CD4-positive, alpha-beta T cell treated with Interleukin-15 for 1 hour (primary cell): Measurements from ENCODE around the gene PDK2.

ENCODE experiments used
- DNase-seq: peaks from one replicate; pipeline ENCODE4 v3.0.0-alpha.2; 2020

PDK2 gene

GRCh38 chr17:50102164-50102991 is 7.2 kb downstream of the PDK2 start:
- no peak for DNase-seq

DNA sequence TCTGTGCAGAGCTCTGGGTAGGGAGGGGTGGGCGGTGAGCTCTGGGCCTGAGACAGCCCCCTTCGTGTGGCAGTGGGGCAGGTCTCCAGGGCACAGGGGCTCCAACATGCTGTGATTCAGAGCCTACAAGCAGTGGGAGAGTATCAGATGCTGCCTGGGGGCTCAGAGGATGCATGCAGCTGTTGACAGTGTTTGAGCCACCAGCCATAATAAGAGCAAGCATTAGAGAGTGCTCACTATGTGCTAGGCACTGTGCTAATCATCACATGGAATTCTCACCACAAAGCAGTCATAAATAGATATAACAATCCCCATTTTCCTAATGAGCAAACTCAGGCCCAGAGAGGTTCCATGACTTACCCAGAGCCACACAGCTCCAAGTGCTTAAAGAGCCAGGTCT is 8.1 kb downstream of the PDK2 start:
- DNase-seq: no peak

GRCh38 chr17:50103941-50104340 is 8.8 kb downstream of the PDK2 start:
- no peak for DNase-seq

GRCh38 chr17:50105811-50106210 is 10.7 kb downstream of the PDK2 start:
- DNase-seq: no peak

GRCh38 chr17:50106393-50107131 is 11.4 kb downstream of the PDK2 start:
- no peak for DNase-seq

DNA sequence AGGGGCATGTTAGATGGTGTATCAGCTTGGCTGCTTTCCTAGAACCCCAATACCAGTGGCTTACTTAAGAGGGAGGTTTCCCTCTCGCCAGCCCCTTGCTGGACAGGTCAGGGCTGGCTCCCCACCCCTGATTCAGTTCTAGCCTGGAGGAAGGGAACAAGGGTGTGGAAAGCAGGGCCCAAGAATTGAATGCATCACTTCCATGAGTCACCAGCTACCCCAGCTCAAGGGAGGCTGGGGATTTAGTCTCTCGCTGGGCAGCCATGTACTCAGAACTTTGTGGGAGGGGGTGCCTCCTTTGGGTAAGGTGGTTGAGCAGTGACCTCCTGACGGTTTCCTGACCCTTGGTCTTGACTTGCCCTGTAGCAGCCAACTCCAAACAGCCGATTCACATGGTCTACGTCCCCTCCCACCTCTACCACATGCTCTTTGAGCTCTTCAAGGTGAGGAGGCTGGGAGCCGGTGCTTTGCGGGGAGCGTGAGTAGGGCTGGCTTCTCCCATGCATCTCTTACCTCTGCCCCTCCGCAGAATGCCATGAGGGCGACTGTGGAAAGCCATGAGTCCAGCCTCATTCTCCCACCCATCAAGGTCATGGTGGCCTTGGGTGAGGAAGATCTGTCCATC is 12.8 kb downstream of the PDK2 start:
- no peak for DNase-seq

GRCh38 chr17:50108556-50108955 is 13.4 kb downstream of the PDK2 start:
- no peak for DNase-seq

GRCh38 chr17:50109207-50109606 is 14.1 kb downstream of the PDK2 start:
- DNase-seq: no peak

DNA sequence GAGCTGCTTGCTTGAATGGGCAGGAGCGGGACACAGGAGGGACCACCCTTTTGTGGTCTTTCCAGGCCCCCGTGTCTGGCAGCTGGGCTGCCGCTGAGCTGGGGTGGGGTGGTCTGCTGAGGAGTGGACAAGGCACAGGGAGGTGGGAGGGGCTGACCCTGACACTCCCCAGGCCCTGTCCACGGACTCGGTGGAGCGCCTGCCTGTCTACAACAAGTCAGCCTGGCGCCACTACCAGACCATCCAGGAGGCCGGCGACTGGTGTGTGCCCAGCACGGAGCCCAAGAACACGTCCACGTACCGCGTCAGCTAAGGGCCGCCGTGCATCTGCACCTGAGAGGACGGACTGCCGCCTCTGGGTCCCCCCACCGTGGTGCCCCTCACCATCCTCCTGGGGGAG is 14.6 kb downstream of the PDK2 start:
- no peak for DNase-seq

DNA sequence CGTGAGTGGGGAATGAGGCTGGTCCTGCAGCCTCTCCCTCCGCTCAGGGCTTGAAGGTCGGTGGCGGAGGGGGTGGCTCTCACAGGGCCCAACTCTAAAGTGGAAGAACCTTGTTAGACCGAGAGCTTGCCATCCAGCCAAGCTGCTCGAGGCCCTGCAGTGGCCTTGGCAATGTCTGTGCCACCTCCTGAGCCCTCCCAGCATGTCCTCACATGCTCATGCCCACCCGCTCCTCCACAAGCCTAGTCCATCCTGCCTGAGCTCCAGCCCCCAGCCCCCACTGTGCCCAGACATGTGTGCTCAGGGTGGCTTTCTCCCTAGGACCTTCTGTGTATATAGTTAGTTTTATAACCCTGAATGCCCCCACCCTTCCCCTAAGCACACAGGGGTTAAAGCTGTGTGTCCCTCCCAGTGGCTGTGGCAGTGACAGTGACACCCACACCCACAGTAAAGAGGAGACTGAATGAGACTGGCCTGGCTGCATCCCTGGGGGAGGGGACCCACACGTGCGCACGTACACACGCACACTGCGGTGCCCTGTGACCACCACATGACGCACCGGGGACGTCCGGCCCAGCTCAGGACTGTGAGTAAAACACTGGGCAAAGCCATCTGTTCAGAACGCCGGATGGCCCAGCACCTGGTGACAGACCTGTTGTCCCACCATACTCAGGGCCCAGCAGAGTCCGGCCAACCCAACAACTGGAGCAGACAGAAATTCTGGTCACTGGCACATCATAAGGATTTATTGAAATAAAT is 15.6 kb downstream of the PDK2 start:
- no peak for DNase-seq

DNA sequence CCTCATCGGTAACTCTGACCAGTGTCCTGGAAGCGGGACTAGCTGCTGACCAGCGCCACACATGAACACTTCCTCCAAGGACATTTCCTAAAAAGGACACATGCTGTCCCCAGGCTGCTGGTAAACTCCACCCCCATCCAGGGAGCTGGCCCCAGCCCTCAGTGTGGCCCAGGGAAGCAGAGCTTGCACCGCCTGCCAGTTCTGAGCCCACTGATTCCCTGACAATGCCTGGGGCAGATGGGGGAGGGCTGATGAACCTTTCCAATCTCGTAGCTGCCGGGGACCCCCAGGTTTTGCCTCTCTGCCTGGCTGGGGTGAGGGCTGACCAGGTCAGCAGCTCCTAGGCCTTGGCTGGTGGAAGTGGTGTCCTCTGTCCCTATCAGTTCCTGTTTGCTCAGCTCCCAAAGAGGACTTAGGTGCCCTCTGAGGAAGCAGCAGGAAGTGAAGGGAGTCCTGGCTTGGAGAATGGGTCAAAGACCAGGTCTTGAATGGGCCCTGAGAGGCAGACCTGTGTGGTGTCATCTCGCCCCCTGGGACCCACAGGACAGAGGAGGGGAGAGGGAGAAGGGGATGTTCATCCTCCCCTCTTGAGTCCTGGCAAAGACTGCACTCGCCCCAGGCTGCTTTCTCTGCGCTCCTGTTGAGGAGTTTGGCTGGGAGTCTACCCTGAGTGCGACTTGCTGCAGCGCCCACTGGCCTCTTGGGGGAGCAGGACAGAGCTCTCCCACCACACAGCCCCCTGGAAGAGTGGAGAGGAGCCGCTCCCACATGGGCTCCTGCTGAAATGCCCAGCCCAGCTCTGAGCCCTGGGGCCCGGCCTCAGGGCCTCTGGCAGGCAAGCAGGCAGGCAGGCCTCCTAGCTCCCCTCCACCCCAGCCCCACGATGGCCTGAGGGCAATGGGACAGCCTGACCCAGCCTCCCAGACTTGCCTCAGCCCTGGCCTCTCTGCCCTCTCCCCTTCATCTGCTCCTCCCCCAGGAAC is 16.8 kb downstream of the PDK2 start:
- no peak for DNase-seq

DNA sequence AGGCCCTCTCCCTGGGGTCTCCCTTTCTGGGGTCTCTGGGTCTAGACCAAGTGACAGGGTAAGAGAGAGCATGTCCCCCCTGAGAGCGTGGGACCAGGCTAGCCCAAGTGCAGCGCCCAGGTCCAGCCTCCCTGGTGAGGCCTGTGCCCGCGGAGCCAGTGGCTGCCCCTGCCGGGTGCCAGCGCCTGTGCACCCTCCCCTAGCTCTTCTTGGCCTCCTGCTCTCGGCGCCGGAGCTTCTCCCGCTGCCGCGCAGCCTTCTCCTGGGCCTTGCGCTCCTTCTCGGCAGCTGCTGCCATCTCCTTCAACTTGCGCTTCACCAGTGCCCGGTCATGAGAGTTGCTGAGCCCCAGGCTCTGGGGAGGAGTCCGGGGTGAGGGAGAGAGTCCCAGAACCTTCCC is 17.5 kb downstream of the PDK2 start:
- DNase-seq: no peak

DNA sequence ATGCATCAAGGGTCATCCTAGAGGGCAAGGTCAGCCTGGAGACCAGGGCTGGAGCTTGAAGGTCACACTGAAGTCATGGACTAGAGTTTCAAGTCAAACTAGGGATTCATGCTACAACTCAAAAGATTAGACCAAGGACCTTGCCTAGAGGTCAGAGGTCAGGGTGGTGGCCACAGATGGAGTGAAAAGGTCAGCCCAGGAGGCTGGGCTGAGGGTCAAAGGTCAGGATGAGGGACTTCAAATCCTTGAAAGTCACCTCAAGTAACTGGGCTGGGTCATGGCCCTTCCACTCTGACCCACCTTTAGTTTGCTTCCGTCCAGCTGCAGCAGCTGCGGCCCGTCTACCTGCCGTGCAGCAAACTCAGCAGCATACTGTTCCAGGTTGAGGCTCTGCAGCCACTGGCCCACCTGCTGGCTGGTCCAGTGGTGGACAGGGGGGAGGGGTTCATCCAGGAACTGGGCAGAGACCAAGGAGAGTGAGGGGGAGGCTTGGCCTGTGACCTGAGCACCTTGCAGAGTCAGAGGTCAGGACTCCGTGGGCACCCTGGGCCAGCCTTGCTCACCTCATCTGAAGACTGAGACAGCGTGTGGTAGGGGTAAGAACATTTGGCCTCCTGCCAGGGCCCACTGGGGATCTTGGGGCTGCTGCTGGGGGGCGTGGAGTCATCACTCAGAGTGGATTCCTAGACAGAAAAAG is 18.6 kb downstream of the PDK2 start:
- no peak for DNase-seq

DNA sequence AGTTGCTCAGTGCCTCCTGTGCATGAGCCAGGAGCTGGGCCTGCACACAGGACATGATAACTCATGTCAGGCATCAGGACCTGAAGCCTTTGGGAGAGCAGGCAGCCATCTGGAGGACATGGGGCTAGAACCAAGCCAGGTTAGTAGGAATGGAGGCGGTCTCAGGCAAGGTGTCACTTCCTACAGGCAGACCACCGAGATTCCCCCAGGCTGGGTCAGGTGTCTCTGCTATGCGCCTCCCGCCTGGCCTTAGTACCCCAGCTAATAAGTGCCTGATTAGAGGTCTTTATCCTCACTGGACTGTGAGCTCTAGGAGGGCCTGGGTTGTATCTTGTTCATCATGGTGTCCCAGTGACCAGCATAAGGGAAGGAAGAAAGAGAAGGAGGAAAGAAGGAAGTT is 19.2 kb downstream of the PDK2 start:
- no peak for DNase-seq

- peak; percentile 47 for DNase-seq
Measured at GRCh38 chr17:50114849-50115357, 19.8 kb downstream of the PDK2 start.

GRCh38 chr17:50115756-50116155 is 20.6 kb downstream of the PDK2 start:
- no peak for DNase-seq

- DNase-seq: peak; percentile 59
Measured at GRCh38 chr17:50117202-50118051, 22.3 kb downstream of the PDK2 start.

GRCh38 chr17:50118076-50118827 is 23.1 kb downstream of the PDK2 start:
- no peak for DNase-seq

GRCh38 chr17:50118828-50119218 is 23.7 kb downstream of the PDK2 start:
- DNase-seq: no peak
